Measurements from ENCODE around the gene ZNF367.

DNA sequence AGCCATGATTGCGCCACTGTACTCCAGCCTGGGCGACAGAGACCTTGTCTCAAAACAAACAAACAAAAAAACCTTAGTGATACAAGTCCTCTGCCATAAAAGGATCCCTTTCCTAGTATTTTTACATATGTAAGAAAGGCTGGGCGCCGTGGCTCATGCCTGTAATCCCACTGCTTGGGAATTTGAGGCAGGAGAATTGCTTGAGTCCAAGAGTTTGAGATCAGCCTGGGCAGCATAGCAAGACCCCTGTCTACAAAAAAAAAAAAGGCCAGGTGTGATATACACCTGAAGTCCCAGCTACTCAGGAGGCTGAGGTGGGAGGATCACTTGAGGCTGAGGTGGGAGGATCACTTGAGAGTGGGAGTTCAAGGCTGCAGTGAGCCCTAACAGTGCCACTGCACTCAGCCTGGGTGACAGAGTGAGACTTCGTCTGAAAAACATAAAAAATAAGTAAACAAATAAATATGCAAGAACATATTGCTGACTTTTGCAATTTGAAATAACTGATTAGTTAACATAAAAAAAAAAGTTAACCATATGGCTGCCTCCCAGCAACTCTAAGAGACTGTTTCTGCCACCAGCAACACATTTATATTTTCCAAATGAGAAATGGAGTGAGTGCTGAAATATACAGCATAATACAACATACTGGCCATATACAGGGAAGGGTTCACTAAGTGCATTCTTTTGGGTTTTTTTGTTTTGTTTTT, 6.9 kb downstream of the ZNF367 start:
- TF ChIP-seq POLR2AphosphoS5 (IDR thresholded peaks at IDR 0.05; ENCODE audit: insufficient read depth in 1 of 2, low read depth in 1 of 2), result no peak
- TF ChIP-seq, protein P1, sequence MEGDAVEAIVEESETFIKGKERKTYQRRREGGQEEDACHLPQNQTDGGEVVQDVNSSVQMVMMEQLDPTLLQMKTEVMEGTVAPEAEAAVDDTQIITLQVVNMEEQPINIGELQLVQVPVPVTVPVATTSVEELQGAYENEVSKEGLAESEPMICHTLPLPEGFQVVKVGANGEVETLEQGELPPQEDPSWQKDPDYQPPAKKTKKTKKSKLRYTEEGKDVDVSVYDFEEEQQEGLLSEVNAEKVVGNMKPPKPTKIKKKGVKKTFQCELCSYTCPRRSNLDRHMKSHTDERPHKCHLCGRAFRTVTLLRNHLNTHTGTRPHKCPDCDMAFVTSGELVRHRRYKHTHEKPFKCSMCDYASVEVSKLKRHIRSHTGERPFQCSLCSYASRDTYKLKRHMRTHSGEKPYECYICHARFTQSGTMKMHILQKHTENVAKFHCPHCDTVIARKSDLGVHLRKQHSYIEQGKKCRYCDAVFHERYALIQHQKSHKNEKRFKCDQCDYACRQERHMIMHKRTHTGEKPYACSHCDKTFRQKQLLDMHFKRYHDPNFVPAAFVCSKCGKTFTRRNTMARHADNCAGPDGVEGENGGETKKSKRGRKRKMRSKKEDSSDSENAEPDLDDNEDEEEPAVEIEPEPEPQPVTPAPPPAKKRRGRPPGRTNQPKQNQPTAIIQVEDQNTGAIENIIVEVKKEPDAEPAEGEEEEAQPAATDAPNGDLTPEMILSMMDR (IDR thresholded peaks at IDR 0.05), result no peak
- TF ChIP-seq POLR2A (IDR thresholded peaks at IDR 0.05), result no peak

All from vagina (tissue), 2 donors.